Type B pancreatic cell (in vitro differentiated cells): ENCODE measurements around the gene GPR107. TPM values are rescaled to one million over a fixed set of nuclear protein-coding genes. Genes with fewer than 3 reads are reported as not detected.

ENCODE experiments used
- DNase-seq: peaks from one replicate; pipeline ENCODE4 v3.0.0; 2021; ENCODE audit warnings: mixed read lengths; ENCODE audit not compliant: unreplicated experiment; ENCODE audit errors: extremely low spot score
- H3K27ac Mint-ChIP-seq: 2 replicates; pipeline ENCODE4 v1.8.0; 2021; ENCODE audit warnings: mild to moderate bottlenecking, mixed read lengths
- H3K27me3 Mint-ChIP-seq: 2 replicates; pipeline ENCODE4 v1.8.0; 2021; ENCODE audit warnings: mixed read lengths
- H3K36me3 Mint-ChIP-seq: 2 replicates; pipeline ENCODE4 v1.8.0; 2021; ENCODE audit warnings: mixed read lengths
- H3K4me1 Mint-ChIP-seq: one replicate; pipeline ENCODE4 v1.8.0; 2021; ENCODE audit warnings: mixed read lengths; ENCODE audit not compliant: unreplicated experiment
- H3K4me3 Mint-ChIP-seq: 2 replicates; pipeline ENCODE4 v1.8.0; 2021; ENCODE audit warnings: mild to moderate bottlenecking, mixed read lengths
- H3K9me3 Mint-ChIP-seq: 2 replicates; pipeline ENCODE4 v1.8.0; 2021; ENCODE audit warnings: mixed read lengths
- CTCF ChIP-seq: fragments of 200-600 bp; sonication (generic); conservative IDR thresholded peaks from 2 replicates; pipeline ENCODE4 v1.5.0; 2021; ENCODE audit warnings: antibody characterized with exemption, mild to moderate bottlenecking
- total RNA-seq: library from RNA; stranded (reverse); gene quantifications from 2 replicates; pipeline ENCODE4 v1.2.1, GENCODE V29; 2021; ENCODE audit warnings: low replicate concordance

GPR107 gene
- total RNA-seq, 1 donor from 2014 or later, result 43.6 TPM

GRCh38 chr9:130088051-130088450, 34.3 kb downstream of the GPR107 start:
- Mint-ChIP-seq H3K4me1 (no peaks in the 10 kb centered on the region), H3K27ac (no peak overlapping the region), H3K9me3 (no peaks in the 10 kb centered on the region), H3K27me3 (no peaks in the 10 kb centered on the region), H3K4me3 (no peak overlapping the region), H3K36me3 (peaks cover 34% of the 10 kb centered on the region)
- TF ChIP-seq CTCF, result no peak
- no peak for DNase-seq

- Mint-ChIP-seq H3K27ac (no peak overlapping the region), H3K36me3 (peaks cover 34% of the 10 kb centered on the region), H3K9me3 (no peaks in the 10 kb centered on the region)
These were observed 35.4 kb downstream of the GPR107 start for GRCh38 chr9:130089141-130089540.

GRCh38 chr9:130090915-130091314, 37.2 kb downstream of the GPR107 start:
- Mint-ChIP-seq H3K36me3 (peaks cover 28% of the 10 kb centered on the region), H3K4me1 (no peaks in the 10 kb centered on the region), H3K27me3 (no peaks in the 10 kb centered on the region), H3K4me3 (no peak overlapping the region), H3K9me3 (no peaks in the 10 kb centered on the region), H3K27ac (no peak overlapping the region)
- DNase-seq, result no peak
- TF ChIP-seq CTCF, result no peak

More at GRCh38 chr9:130089141-130089540, 35.4 kb downstream of the GPR107 start:
- no peak for DNase-seq
- H3K4me1 Mint-ChIP-seq, result no peaks in the 10 kb centered on the region
- no peaks in the 10 kb centered on the region for H3K27me3 Mint-ChIP-seq
- TF ChIP-seq CTCF, result no peak
- no peak overlapping the region for H3K4me3 Mint-ChIP-seq

- Mint-ChIP-seq H3K27me3 (no peaks in the 10 kb centered on the region), H3K36me3 (peaks cover 28% of the 10 kb centered on the region), H3K4me1 (no peaks in the 10 kb centered on the region), H3K9me3 (no peaks in the 10 kb centered on the region), H3K4me3 (no peak overlapping the region), H3K27ac (no peak overlapping the region)
- TF ChIP-seq CTCF, result no peak
- DNase-seq, result no peak
These were observed 39.2 kb downstream of the GPR107 start for GRCh38 chr9:130092910-130093309.

- H3K27ac Mint-ChIP-seq, result no peak overlapping the region
- no peaks in the 10 kb centered on the region for H3K9me3 Mint-ChIP-seq
- peaks cover 3% of the 10 kb centered on the region for H3K4me1 Mint-ChIP-seq
- H3K36me3 Mint-ChIP-seq, result peaks cover 17% of the 10 kb centered on the region
- H3K27me3 Mint-ChIP-seq, result no peaks in the 10 kb centered on the region
- TF ChIP-seq CTCF, result no peak
- no peak overlapping the region for H3K4me3 Mint-ChIP-seq
- DNase-seq, result no peak
These were observed 42.2 kb downstream of the GPR107 start for GRCh38 chr9:130095872-130096271.

- no peak for TF ChIP-seq CTCF
- peaks cover 3% of the 10 kb centered on the region for H3K4me1 Mint-ChIP-seq
- H3K27me3 Mint-ChIP-seq, result no peaks in the 10 kb centered on the region
- H3K4me3 Mint-ChIP-seq, result no peak overlapping the region
- H3K36me3 Mint-ChIP-seq, result peaks cover 9% of the 10 kb centered on the region
- no peaks in the 10 kb centered on the region for H3K9me3 Mint-ChIP-seq
- no peak overlapping the region for H3K27ac Mint-ChIP-seq
- no peak for DNase-seq
These were observed 47.0 kb downstream of the GPR107 start for GRCh38 chr9:130100681-130101080.
